Fibroblast of the conjunctiva (primary cell): ENCODE results near the gene NTSR1.

Experiments used
- DNase-seq: peaks from one replicate; pipeline ENCODE4 v3.0.0-alpha.2; 2010; ENCODE audit warnings: low read depth

NTSR1 gene

DNA sequence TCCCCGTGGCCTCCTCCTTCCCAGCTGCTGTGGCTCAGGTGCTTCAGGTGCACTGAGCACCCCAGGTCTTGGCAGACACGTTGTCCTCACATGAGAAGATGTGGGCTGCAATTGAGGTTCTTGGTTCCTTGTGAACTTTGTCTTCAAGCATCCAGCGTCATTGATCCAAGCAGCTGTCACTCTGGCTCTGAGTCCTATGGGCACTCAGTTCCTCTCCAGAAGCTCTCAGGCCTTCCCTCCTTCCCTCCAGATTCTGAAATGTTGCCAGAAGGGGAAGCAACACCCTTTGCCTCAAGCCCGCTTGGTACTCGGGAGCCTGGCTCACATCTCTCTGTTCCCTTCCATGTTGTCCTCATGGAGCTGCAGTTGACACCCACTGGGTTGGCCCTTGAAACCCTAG, 79.2 kb downstream of the NTSR1 start:
- no peak for DNase-seq

DNA sequence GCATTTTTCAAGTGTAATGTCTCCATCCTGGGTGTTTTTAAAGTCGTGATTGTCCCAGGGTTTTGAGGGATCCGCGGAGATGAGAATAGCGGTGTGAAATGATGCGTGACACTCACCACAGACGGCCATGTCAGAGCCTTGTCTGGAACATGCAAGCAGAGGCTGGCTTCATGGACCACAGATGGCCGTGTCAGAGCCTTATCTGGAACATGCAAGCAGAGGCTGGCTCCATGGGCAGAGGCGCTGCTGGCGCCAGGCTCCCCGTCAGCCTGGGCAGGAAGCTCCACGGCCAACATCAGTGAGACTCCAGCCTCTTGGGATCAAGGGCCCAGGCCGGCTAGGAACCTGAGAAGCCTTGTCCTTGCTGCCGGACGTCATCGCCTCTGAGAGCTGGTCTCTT, 80.0 kb downstream of the NTSR1 start:
- DNase-seq = no peak

DNA sequence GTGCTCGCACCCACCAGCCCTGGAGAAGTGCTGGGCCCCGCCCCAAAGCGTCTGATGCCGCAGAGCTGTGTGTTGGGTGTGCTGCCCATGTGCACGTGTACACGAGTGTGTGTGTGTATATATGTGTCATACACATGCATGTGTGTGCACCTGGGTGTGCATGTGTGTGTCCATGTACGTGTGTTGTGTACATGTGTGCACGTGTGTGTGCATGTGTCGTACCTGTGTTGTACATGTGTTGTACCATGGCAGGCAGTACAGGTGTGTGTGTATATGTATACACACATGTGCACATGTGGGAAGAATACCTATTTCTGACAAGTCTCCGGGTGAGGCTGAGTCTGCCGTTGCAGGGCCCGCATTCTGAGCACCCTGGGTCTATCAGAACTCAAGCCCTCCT, 81.4 kb downstream of the NTSR1 start:
- no peak for DNase-seq

DNA sequence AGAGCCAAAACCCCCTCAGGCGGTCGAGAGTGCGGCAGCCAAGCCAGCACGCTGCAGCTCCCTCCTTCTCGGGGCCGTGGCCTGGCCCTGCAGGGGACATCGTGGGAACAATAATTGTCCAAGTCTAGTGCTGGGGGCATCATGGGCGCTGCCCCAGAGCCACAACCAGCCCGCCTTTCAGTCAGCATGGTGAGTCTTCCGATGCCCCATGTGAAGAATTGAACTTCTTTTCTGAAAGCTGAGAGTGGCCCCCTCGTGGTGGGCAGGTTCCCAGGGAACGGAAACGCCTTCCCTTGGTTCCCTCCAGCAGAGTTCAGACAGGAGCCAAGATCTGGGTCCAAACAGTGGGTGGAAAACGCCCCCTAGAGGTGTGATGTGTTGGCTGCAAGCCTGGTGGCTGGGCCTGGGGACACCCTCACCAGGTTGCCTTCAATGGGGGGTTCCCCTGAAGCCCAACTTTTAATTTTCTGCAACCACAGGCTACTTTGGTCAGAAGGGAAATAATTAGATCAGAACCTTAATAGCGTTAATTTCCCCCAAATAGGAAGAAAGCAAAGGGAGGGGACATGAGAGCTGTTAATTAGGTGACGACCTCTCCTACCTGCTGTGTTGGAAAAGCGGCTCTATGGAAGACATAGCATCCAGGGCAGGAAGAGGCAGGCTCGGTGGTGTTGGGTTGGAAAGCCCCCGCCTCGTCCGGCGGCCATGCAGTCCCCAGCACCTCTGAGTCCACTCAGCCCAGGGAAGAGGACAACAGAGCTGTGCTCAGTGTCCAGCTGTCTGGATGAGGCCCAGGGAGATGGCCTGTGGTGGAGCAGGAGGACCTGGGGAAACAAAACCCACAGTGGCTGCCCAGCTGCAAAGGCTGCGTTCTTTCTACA, 82.9 kb downstream of the NTSR1 start:
- DNase-seq = peak; percentile 90

DNA sequence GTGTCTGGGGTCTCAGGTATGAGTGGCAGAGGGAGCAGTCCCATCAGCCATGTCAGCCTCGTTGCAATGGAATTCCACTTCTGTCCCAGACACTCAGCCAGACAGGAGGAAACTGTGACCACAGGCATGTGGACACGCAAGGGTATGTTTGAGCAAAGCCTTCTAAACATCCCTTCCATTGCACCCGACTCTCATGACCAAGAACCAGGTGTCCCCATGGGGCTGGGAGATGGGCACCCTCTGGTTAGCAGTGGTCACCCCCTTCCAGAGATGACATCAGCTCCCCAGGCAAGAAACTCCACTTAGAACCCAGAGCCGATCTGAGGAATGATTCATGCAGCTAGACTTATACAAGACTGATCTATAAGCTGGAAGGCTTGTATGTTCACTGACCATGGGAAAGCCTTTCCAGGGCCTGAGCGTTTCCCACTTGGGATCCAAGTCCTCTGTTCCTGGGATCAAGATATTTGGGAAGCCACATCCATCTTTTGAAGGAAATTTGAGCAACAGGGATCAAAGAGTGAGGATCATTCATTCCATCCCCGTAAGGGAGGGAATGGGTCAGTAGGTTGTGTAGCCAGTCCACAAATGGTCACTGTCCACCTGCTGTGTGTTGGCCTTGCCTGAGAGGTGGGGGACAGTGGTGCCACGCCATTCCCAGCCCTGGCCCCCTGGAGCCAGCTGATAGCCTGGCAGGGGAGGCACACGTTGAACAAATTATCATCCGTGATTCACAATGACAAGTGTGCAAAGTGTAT, 83.7 kb downstream of the NTSR1 start:
- DNase-seq = no peak

DNA sequence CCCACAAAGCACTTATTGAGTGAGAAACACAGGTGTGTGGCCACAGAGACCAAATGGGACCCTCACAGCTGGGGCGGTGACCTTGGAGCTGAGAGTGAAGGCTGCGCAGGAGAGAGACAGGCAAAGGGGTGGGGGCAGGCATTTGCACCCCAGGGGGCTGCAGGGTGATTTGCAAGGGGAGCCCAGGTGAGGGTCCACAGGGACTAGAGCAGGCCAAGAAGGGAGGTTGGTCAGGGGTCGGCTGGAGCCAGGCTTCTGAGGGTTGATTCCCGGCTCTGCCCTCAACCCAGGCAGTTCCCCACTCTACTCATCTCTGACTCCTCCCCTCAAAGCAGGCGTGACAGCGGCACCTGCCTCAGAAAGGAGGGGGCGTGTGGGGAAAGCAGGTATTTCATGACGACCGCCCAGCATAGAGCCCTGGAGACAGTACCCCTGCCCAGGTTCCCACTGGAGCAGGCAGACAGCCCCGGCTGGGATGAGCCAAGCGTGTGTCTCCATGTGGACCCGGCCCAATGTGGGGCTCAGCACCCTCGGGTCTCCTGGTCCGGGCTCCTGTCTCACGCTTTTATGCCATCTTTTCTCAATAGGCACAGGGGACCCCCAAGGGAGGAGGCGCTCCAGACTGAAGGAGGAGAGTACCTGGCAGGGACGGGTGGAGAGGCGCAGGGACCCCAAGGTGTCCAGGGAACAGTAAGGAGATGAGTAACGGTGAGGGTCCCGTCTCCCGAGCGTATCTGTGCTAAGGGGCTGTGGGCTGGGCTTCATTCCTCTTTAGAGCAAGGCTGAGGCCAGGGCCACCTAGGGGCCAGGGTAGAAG, 84.5 kb downstream of the NTSR1 start:
- DNase-seq = no peak

DNA sequence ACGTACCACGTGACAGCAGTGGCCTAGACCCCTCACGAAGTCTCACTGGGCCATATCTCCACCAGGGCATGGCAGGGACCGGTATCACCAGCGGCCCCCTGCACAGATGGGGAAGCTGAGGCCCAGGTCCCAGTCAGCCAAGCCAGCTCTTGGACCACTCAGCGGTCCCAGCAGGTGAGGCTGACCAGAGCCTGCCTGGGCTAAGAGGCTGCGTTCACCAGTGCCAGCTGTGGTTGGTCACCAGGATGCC, 85.0 kb downstream of the NTSR1 start:
- no peak for DNase-seq

DNA sequence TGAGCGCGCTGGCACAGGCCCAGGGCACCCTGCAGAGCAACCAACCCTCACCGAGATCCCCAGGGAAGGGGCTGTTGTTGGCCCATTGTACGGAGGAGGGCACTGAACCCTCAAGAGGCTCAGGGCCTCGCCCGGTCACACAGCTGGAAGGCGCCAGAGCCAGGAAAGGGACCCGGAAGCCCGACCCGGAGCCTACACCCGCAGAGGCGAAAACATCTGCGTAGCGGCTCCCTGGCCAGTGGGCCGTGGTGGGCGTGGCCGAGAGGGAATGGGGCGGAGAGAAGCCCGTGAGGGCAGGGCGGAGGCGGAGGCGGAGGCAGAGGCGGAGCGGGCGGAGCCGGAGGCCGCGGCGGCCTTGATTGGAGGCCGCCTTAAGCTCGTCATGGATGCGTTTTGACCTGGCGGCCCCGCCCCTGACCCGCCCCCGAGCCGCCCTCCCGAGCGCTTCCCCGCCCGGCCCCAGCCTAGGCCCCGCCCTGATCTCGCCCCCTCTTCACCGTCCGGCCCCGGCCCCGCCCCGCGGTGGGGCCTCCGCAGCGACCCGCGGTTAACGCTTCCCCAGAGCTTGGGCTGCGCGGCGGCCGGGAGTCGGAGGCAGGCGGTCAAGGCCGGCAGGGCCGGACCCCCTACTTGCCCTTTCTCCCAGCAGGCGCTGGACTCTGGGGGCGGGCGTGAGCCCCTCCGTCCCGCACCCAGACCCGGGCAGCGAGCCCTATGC, 85.5 kb downstream of the NTSR1 start:
- DNase-seq = peak; percentile 92

DNA sequence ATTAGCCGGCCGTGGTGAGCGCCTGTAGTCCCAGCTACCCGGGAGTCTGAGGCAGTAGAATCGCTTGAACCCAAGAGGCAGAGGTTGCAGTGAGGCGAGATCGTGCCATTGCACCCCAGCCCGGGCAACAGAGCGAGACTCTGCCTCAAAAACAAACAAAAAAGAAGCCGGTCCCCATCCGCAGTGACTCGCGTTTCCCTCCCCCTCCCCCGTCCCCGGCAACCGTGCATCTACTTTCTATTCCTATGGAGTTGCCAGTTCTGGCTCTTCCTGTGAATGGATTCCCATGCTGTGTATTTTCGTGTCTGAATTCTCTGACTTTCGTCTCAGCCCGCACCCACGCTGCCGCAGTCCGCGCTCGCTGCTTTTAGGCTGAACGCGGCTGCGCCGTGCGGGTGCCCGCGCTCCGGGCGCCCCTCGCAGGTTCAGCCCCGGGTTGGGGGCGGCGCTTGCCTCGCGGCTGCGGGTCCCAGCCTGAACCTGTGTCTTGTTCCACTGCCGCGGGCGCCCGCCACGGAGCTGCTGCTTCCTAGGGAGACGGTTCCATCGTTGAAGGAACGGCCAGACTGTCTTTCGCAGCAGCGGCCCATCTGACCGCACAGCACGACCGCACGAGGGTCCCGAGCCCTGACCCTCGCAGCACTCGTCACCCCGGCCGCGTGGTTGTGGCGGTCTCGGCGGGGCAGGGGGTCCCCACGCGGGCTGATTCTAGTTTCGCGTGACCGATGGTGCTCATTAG, 86.6 kb downstream of the NTSR1 start:
- no peak for DNase-seq

DNA sequence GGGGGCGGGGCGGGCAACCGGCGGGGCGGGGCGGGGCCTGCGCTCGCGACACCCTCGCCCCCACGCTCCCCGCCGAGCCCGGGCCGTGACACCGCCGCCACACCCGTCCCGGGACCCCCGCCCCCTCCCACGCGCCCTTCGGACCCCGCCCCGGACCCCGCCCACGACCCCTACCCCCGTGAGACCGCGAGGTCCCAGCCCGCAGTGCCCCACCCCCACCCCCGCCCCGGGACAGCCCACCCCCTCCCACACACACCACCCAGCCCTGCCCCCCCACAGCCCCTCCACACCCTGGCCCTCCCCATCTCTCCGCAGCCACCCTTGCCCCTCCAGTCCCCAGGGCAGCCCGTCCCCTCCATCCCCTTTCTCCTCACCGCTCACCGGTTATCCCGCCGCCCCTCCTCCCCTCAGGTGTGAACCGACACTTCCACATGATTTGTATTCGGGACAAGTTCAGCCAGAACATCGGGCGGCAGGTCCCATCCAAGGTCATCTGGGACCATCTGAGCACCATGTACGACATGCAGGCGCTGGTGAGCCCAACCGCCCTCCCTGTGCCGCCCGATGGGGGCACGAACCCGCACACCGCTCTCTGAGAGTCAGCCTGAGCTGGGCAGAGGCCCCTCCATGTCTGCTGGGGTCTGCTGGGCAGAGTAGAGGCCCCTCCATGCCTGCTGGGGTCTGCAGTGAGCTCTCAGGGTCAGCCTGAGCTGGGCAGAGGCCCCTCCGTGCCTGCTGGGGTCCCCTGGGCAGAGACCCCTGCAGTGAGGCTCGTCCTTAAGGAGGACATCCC, 88.3 kb downstream of the NTSR1 start:
- DNase-seq = no peak

DNA sequence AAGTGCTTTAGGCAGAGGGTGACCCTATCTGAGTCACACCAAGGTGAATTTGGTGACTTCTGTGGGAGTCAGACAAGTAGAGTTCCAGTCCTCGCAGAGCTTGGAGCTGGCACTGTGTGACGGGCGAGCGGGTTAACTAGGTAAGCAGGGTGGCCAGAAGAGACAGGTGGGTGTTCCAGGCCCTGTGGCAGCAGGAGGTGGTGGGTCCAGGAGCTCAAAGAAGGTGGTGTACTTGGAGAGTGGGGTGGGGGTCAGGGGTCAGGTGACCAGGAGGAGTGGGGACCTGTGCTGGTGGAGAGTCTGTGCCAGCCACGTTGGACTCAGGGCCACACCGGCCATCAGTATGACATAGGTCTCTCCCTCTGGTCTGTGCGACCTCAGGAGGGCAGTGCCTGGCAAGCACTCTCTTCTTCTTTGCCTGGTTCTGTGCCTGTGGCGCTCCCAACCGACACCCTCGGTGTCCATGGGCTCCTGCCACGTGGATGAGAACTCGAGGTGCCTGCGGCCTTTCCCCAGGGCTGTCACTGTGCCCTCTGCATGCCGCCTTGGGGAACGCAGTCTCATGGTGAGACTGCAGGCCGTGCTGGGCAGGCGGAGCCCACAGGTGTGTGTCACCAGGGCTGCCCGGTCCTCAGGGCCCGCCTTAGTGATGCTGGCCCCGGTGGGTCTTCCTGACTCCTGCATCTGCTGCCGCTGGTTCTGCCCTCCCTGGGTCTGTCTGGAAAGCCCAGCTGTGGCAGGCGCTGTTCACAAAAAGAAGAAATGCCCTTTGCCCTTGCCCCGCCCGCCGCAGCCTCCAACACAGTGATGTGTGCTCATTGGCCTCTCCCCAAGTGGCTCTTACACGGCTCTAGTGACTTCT, 89.3 kb downstream of the NTSR1 start:
- DNase-seq = no peak

DNA sequence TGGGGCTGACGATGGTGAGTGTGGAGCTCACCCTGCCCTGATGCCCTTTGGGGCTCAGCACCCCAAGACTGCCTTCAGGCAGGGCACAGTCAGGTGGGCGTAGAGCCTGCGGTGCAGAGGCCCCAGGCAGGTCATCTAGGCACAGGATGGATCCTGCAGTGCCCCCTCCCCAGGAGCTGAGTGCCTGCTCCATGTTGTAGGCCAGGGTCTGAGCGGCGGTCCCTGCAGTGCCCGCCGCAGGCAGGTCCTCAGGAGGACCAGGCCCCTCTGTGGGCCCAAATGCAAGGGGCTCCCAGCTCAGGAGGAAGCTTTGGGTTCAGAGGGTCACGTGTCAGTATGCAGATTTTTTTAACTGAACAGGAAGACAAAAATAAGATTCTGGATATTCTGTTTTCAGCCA, 90.4 kb downstream of the NTSR1 start:
- DNase-seq = no peak

DNA sequence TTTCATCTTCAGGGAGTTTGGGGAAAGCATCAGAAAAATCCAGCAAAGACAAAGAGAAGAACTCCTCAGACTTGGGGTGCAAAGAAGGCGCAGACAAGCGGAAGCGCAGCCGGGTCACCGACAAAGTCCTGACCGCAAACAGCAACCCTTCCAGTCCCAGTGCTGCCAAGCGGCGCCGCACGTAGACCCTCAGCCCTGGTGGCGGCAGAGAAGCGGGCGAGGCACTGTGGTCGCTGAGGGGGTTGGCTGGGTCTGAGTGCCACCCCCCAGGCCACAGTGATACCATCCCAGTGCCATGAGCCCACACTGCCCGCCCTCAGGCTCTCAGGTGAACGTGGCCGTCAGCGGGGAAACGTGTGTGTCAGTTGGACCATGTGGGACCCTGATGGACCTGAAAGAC, 90.8 kb downstream of the NTSR1 start:
- no peak for DNase-seq

DNA sequence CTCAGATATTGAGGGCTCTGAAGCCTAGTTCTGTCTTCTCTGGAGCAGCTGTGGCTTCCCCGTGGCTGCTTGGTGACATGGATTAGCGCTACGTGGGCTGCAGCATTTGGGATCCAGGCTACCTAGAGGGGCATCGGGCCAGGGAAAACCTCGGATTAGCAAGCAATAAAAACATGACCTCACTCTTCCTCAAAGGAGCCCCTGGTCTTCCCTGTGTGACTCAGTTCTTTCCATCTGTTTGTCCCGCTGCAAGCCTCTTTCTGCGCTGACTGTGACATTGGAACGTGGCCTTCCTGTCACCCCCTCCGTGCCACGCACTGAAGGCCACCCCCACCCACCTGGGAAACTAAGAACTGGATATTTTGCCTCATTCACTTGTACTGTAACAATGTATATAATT, 91.2 kb downstream of the NTSR1 start:
- no peak for DNase-seq

DNA sequence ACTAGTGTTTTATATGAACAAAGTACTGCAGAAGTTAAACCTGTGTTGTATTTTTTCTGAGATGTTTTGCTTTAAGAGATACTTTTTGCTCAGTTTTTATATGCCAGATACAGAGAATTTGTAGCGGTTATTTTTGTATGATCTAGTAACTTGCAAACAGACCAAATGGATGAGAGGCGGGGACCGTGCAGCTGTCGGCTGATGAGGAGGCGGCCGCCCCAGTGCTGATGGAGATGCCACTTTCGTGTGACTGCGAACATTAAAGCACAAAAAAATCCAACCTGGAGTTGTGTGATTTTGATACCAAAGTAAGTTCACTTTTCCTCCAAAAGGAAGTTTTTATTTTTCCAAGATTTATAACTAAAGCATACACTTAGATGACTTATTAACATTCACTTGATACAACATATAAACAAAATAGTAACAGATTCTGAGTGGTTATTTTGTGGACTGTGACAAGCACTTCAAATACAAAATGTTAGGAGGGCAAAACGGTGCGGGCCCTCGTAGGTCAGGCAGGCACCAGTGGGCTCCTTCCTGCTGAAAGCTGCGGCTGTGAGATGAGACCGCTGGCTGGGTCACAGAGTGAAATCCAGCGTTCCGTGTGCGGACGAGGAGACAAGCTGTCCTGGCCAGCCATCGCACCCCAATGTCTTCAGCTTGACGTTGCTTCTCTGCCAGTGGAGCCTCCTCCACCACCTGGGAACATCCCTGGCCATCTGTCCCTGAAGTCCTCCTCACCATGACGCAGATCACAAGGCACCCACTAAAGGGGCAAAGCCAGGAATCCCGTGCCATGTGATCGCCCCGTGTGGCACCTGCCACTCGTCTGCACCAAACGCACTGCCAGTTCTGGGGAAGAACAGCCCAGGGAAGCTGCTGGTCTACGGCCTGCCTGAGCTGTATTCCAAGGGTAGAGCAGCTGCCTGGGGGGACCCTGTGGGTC, 92.0 kb downstream of the NTSR1 start:
- no peak for DNase-seq

DNA sequence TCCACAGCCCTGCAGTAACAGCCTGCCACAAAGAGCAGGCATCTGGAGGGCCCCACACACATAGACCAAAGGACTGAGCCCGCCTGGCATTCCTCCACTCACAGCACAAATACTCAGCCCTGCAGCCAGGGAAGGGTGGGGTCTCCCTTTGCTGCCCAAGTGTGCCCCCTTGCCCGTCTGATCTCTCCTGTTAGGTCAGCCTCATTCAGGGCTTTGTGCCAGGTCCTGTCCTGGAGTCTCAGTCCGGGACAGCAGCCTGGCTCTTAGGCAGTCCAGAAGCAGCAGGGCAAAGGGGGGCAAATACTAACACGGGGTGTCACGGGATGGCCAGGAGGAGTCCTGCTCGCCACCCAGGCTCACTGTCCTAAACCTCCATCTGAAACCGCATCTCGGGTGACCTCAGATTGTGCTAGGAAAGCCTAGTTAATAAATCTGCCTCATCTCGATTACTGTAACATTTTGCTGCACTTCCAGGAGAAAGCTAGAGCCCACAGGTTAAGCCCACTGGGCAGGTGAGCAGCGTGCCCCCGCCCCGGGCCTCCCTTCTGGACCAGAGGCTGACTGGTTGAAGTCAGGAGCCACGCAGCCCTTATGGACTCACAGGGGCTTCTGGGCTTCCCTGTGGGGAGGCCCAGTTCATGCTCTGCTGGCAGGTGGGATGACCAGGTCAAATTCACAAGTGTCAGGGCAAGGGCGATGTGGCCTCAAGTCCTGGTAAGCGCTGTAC, 92.8 kb downstream of the NTSR1 start:
- no peak for DNase-seq

DNA sequence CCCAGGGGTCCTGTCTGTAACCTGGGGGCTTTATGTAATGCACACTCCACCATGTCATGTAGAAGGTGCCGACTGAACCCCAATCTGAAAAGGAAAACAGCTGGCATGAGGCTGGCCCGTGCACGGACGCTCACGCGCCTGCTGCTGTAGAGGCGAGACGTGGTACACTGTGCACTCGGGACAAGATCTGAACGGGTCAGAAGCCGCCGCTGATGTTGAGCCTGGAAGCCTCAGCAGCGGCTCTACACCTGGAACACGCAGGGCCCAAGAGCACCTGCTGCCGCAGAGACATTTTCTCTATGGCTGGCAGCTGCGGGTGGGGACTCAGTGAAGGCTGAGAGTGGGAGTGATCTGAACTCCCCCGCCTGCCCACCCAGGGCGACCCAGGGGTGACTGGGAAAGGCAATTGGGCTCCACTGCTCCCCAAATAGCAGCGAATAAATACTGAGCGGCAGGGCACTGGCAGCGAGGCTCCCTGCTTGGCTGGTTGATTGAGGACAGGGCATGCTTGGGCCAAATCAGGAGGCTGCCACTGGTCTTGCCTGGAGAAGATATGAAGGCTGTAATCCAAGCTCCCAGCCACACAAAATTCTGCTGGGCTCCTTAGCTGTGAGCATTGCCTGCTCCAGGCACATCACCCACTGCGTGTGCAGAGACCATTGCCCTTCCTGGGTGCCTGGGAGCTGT, 93.5 kb downstream of the NTSR1 start:
- DNase-seq = no peak
